HepG2 (cell line): ENCODE measurements around the gene GRID1. TPM values are rescaled to one million over a fixed set of nuclear protein-coding genes. Genes with fewer than 3 reads are reported as not detected.

Source experiments
- ATAC-seq: fragments of 200-7000 bp; cut with Tn5 transposase; 3 replicates; pipeline ENCODE4 v1.9.1; 2020; ENCODE audit warnings: mild to moderate bottlenecking, moderate library complexity
- BruUV-seq: library from RNA; stranded (reverse); fragments of 400-500 nt; replicated peaks from 2 replicates; lab custom pipeline; 2021; lab: Mats Ljungman, UMichigan
- CTCF ChIA-PET: fragments of 300-600 bp; formaldehyde crosslinking; extraction: SDS; loops from one replicate; lab custom pipeline; 2021; ENCODE audit warnings: low total read pairs, inconsistent platforms, low intra/inter-chr PET ratio; lab: Yijun Ruan, JAX
- POLR2A ChIA-PET: fragments of 350-600 bp; sonication (Branson Sonifier 250); formaldehyde crosslinking; loops from one replicate; lab custom pipeline; 2020; ENCODE audit warnings: antibody characterized with exemption, inconsistent platforms; lab: Yijun Ruan, JAX
- DNase-seq: peaks from one replicate; pipeline ENCODE4 v3.0.0-alpha.2; 2015; ENCODE audit warnings: low spot score
- FAIRE-seq: peaks from 3 replicates; lab custom pipeline; 2011; peaks lifted over from hg19 to GRCh38; lab: Jason Lieb, UNC
- H2AFZ ChIP-seq: one replicate; pipeline ENCODE4 v1.6.1; 2011; ENCODE audit warnings: low read length, inconsistent platforms
- H3K27ac ChIP-seq: fragments of 300-600 bp; 3 replicates; pipeline ENCODE4 v1.8.0; 2011; ENCODE audit warnings: mixed run types, mild to moderate bottlenecking, mixed read lengths, low read length, inconsistent platforms; ENCODE audit not compliant: insufficient read depth; ENCODE audit errors: extremely low read length
- H3K27me3 ChIP-seq, 2 experiments: fragments of 200-600 bp in 1 of 2; 2 replicates in 1 of 2; 3 replicates in 1 of 2; pipeline versions ENCODE4 v1.6.0 to v1.8.0; 2011; ENCODE audit warnings: low read length in 2 of 2, mild to moderate bottlenecking in 2 of 2, moderate library complexity in 2 of 2, inconsistent platforms in 1 of 2; ENCODE audit not compliant: insufficient read depth in 2 of 2, control insufficient read depth in 1 of 2
- H3K36me3 ChIP-seq, 2 experiments: fragments of 200-600 bp in 1 of 2; replicated peaks in 1 of 2; 2 replicates in 1 of 2; 3 replicates in 1 of 2; pipeline versions ENCODE4 v1.5.1 to v1.8.0; 2011; ENCODE audit warnings: low read length in 2 of 2, inconsistent platforms in 1 of 2; ENCODE audit not compliant: insufficient read depth in 2 of 2, control insufficient read depth in 1 of 2
- H3K4me1 ChIP-seq: 2 replicates; pipeline ENCODE4 v1.5.1; 2012; ENCODE audit warnings: low read length, inconsistent platforms; ENCODE audit not compliant: insufficient read depth
- H3K4me2 ChIP-seq: 2 replicates; pipeline ENCODE4 v1.6.0; 2011; ENCODE audit warnings: low read depth, low read length, inconsistent platforms
- H3K4me3 ChIP-seq, 3 experiments: fragments of 200-600 bp in 1 of 3; sonication (generic), shearing (Covaris generic) in 1 of 3; replicated peaks in 1 of 3; 2 replicates each; pipeline ENCODE4 v1.5.1; 2011 to 2016; ENCODE audit warnings: low read length in 3 of 3, inconsistent platforms in 2 of 3, low read depth in 2 of 3, mild to moderate bottlenecking in 2 of 3, control low read depth in 1 of 3, mixed read lengths in 1 of 3; ENCODE audit not compliant: insufficient read depth in 1 of 3
- H3K79me2 ChIP-seq: one replicate; pipeline ENCODE4 v1.6.1; 2011; ENCODE audit warnings: low read length, inconsistent platforms; ENCODE audit not compliant: insufficient read depth
- H3K9ac ChIP-seq: 2 replicates; pipeline ENCODE4 v1.6.0; 2011; ENCODE audit warnings: mild to moderate bottlenecking, low read depth, low read length, inconsistent platforms; ENCODE audit not compliant: insufficient read depth
- H3K9me3 ChIP-seq: 2 replicates; pipeline ENCODE4 v1.5.1; 2012; ENCODE audit warnings: mild to moderate bottlenecking, low read length
- H4K20me1 ChIP-seq: 2 replicates; pipeline ENCODE4 v1.6.0; 2011; ENCODE audit warnings: inconsistent platforms, mild to moderate bottlenecking, low read length, moderate library complexity; ENCODE audit not compliant: insufficient read depth
- EEA1 ChIP-seq: sonication (generic); formaldehyde crosslinking; IDR thresholded peaks from 2 replicates; pipeline ENCODE4 v1.5.1; 2020; ENCODE audit warnings: mild to moderate bottlenecking, missing genetic modification reagents, borderline replicate concordance
- HMG20A ChIP-seq: IDR thresholded peaks from 2 replicates; pipeline ENCODE4 v1.6.1; 2016; ENCODE audit warnings: borderline replicate concordance
- HMG20B ChIP-seq: conservative IDR thresholded peaks from 2 replicates; pipeline ENCODE4 v1.6.1; 2016; ENCODE audit warnings: missing genetic modification reagents, missing compliant biosample characterization
- NR1H2 ChIP-seq: sonication (generic); formaldehyde crosslinking; IDR thresholded peaks from 2 replicates; pipeline ENCODE4 v1.8.1; 2022; ENCODE audit warnings: low read depth, missing genetic modification reagents, borderline replicate concordance
- SAP130 ChIP-seq: IDR thresholded peaks from 2 replicates; pipeline ENCODE4 v1.6.1; 2016; ENCODE audit warnings: low read depth
- ZNF484 ChIP-seq: sonication (generic); formaldehyde crosslinking; IDR thresholded peaks from 2 replicates; pipeline ENCODE4 v1.5.1; 2020; ENCODE audit warnings: mild to moderate bottlenecking, low read depth, missing genetic modification reagents, borderline replicate concordance
- ZNF674 ChIP-seq: sonication (generic); formaldehyde crosslinking; IDR thresholded peaks from 2 replicates; pipeline ENCODE4 v1.5.0; 2020; ENCODE audit warnings: low read depth, mild to moderate bottlenecking, missing genetic modification reagents
- ZNF816 ChIP-seq: sonication (generic); formaldehyde crosslinking; IDR thresholded peaks from 2 replicates; pipeline ENCODE4 v1.8.0; 2022; ENCODE audit warnings: missing genetic modification reagents, mild to moderate bottlenecking, borderline replicate concordance
- WGBS: methylation state at CpG from one replicate; pipeline ENCODE4 v1.1.6; 2017; ENCODE audit warnings: low lambda C conversion rate; 5-methylcytosine and 5-hydroxymethylcytosine counted together
- in situ Hi-C: cut with HindIII; loops from 2 replicates; pipeline ENCODE4 v1.10.0; 2017; ENCODE audit warnings: low pct_unique_long_range_greater_than_20kb; ENCODE audit not compliant: extremely low pct_ligation_motif_present
- intact Hi-C: fragments of 100-400 bp; cut with micrococcal nuclease; formaldehyde crosslinking; loops from one replicate; pipeline ENCODE4 v1.10.0; 2022; ENCODE audit not compliant: unreplicated experiment
- polyA plus RNA-seq, 8 experiments: library from polyadenylated mRNA; depleted of rRNA in 3 of 8; stranded (reverse) in 7 of 8; unstranded in 1 of 8; fragments of >200 nt; fragmentation: Illumina TruSeq in 4 of 8; extraction: Trizol in 4 of 8; gene quantifications; 2 replicates each; pipeline versions ENCODE4 v1.2.1 to v1.2.3, GENCODE V29; 2011 to 2016; ENCODE audit warnings: low read depth in 4 of 8, missing spikeins in 1 of 8, mixed read lengths in 1 of 8; ENCODE audit not compliant: insufficient read depth in 1 of 8
- total RNA-seq, 5 experiments: library from RNA; depleted of rRNA; stranded (reverse); fragments of >200 nt; fragmentation: Illumina TruSeq; extraction: Trizol; gene quantifications; 2 replicates each; pipeline ENCODE4 v1.2.3, GENCODE V29; 2016; ENCODE audit warnings: low read depth in 1 of 5
- TF ChIP-seq, protein P1 (sequence below): sonication (generic); formaldehyde crosslinking; IDR thresholded peaks from 2 replicates; pipeline ENCODE4 v1.4.0; 2020; ENCODE audit warnings: missing genetic modification reagents
- TF ChIP-seq, protein P2 (sequence below): sonication (generic); formaldehyde crosslinking; IDR thresholded peaks from 2 replicates; pipeline ENCODE4 v1.4.0; 2020; ENCODE audit warnings: missing genetic modification reagents, borderline replicate concordance
- TF ChIP-seq, protein P3 (sequence below): sonication (generic); formaldehyde crosslinking; IDR thresholded peaks from 2 replicates; pipeline ENCODE4 v1.8.1; 2023; ENCODE audit warnings: mild to moderate bottlenecking, moderate library complexity, missing genetic modification reagents
- TF ChIP-seq, protein P4 (sequence below): sonication (generic); formaldehyde crosslinking; IDR thresholded peaks from 2 replicates; pipeline ENCODE4 v1.4.0; 2020; ENCODE audit warnings: mild to moderate bottlenecking, missing genetic modification reagents, borderline replicate concordance
- TF ChIP-seq, protein P5 (sequence below): IDR thresholded peaks from 2 replicates; pipeline ENCODE4 v1.6.1; 2016; ENCODE audit warnings: control low read depth

The GRID1 gene
- total and polyA plus RNA-seq, 2 of the 13 experiments (the other 11 are each of a cell fraction or from before 2014, with no cell fraction given) = 0.05 TPM; not detected in 1

DNA sequence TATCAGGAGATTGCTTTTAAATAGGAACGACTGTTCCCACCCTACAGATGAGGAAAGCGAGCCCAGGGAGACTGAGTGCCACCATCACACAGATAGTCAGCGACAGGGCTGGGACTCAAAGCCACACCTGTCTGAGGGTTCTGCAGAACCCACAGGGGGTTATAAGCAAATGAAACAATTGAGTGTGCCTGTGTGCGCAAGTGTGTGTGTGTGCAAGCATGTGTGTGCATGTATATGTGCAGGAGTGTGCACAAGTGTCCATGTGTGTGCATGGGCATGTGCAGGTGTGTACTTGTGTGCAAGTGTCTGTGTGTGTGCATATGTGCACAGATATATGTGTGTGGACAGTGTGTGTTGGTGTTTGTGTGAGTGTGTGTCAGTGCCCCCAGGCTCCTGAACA lies 280.2 kb downstream of the GRID1 start:
- no peaks in the 10 kb centered on the region for H3K79me2 ChIP-seq
- ChIA-PET CTCF (no interaction called here), POLR2A (no interaction called here)
- no peaks in the 10 kb centered on the region for H3K9me3 ChIP-seq
- ATAC-seq (no peak), DNase-seq (no peak), FAIRE-seq (no peak)
- H3K4me3 ChIP-seq = no peak overlapping the region
- 10% methylated on average over 4 of the region's 4 CpGs for WGBS
- no peak overlapping the region for H3K27ac ChIP-seq
- peaks cover 1 to 17% of the 10 kb centered on the region in 2 experiments; a peak in 3 of 5 replicates for H3K27me3 ChIP-seq
- H3K4me2 ChIP-seq = no peak overlapping the region
- H2AFZ ChIP-seq = no peak overlapping the region
- in situ Hi-C loops = no loop called here
- H3K36me3 ChIP-seq = no peaks in the 10 kb centered on the region
- no peaks in the 10 kb centered on the region for H4K20me1 ChIP-seq
- H3K9ac ChIP-seq = no peak overlapping the region
- intact Hi-C loops = no loop called here
- H3K4me1 ChIP-seq = no peaks in the 10 kb centered on the region
- BruUV-seq = no TSS peak
- TF ChIP-seq ZNF674 (CRISPR knock-in tag) = no peak
- TF ChIP-seq HMG20B (CRISPR knock-in tag) = no peak
- no peak for TF ChIP-seq SAP130 (CRISPR knock-in tag)
- TF ChIP-seq ZNF816 = no peak
- no peak for TF ChIP-seq HMG20A (CRISPR knock-in tag)
- TF ChIP-seq EEA1 (CRISPR knock-in tag) = no peak
- TF ChIP-seq, protein P1, sequence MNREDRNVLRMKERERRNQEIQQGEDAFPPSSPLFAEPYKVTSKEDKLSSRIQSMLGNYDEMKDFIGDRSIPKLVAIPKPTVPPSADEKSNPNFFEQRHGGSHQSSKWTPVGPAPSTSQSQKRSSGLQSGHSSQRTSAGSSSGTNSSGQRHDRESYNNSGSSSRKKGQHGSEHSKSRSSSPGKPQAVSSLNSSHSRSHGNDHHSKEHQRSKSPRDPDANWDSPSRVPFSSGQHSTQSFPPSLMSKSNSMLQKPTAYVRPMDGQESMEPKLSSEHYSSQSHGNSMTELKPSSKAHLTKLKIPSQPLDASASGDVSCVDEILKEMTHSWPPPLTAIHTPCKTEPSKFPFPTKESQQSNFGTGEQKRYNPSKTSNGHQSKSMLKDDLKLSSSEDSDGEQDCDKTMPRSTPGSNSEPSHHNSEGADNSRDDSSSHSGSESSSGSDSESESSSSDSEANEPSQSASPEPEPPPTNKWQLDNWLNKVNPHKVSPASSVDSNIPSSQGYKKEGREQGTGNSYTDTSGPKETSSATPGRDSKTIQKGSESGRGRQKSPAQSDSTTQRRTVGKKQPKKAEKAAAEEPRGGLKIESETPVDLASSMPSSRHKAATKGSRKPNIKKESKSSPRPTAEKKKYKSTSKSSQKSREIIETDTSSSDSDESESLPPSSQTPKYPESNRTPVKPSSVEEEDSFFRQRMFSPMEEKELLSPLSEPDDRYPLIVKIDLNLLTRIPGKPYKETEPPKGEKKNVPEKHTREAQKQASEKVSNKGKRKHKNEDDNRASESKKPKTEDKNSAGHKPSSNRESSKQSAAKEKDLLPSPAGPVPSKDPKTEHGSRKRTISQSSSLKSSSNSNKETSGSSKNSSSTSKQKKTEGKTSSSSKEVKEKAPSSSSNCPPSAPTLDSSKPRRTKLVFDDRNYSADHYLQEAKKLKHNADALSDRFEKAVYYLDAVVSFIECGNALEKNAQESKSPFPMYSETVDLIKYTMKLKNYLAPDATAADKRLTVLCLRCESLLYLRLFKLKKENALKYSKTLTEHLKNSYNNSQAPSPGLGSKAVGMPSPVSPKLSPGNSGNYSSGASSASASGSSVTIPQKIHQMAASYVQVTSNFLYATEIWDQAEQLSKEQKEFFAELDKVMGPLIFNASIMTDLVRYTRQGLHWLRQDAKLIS (CRISPR knock-in tag) = no peak
- no peak for TF ChIP-seq ZNF484 (CRISPR knock-in tag)
- no peak for TF ChIP-seq NR1H2 (CRISPR knock-in tag)
- TF ChIP-seq, protein P2, sequence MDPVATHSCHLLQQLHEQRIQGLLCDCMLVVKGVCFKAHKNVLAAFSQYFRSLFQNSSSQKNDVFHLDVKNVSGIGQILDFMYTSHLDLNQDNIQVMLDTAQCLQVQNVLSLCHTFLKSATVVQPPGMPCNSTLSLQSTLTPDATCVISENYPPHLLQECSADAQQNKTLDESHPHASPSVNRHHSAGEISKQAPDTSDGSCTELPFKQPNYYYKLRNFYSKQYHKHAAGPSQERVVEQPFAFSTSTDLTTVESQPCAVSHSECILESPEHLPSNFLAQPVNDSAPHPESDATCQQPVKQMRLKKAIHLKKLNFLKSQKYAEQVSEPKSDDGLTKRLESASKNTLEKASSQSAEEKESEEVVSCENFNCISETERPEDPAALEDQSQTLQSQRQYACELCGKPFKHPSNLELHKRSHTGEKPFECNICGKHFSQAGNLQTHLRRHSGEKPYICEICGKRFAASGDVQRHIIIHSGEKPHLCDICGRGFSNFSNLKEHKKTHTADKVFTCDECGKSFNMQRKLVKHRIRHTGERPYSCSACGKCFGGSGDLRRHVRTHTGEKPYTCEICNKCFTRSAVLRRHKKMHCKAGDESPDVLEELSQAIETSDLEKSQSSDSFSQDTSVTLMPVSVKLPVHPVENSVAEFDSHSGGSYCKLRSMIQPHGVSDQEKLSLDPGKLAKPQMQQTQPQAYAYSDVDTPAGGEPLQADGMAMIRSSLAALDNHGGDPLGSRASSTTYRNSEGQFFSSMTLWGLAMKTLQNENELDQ (CRISPR knock-in tag) = no peak
- TF ChIP-seq, protein P3, sequence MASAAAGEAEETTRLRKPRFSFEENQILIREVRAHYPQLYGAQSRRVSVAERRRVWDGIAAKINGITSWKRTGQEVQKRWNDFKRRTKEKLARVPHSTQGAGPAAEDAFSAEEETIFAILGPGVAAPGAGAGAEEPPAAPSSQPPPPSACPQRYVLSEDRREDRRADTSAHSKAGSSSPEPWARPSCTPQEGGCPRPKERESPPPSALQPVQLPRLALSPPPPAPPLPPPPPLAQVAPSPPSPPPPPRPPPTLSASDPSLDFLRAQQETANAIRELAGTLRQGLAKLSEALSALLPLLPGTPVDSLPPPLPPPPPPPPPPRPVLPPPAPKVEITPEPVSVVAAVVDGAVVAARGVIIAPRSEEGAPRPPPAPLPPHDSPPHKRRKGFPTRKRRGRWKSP (CRISPR knock-in tag) = no peak
- TF ChIP-seq, protein P4, sequence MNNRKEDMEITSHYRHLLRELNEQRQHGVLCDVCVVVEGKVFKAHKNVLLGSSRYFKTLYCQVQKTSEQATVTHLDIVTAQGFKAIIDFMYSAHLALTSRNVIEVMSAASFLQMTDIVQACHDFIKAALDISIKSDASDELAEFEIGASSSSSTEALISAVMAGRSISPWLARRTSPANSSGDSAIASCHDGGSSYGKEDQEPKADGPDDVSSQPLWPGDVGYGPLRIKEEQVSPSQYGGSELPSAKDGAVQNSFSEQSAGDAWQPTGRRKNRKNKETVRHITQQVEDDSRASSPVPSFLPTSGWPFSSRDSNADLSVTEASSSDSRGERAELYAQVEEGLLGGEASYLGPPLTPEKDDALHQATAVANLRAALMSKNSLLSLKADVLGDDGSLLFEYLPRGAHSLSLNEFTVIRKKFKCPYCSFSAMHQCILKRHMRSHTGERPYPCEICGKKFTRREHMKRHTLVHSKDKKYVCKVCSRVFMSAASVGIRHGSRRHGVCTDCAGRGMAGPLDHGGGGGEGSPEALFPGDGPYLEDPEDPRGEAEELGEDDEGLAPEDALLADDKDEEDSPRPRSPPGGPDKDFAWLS = no peak
- TF ChIP-seq, protein P5, sequence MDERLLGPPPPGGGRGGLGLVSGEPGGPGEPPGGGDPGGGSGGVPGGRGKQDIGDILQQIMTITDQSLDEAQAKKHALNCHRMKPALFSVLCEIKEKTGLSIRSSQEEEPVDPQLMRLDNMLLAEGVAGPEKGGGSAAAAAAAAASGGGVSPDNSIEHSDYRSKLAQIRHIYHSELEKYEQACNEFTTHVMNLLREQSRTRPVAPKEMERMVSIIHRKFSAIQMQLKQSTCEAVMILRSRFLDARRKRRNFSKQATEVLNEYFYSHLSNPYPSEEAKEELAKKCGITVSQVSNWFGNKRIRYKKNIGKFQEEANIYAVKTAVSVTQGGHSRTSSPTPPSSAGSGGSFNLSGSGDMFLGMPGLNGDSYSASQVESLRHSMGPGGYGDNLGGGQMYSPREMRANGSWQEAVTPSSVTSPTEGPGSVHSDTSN = no peak
